Adrenal gland (tissue), 12 donors: ENCODE measurements around the gene RNF20. TPM values are rescaled to one million over a fixed set of nuclear protein-coding genes. Genes with fewer than 3 reads are reported as not detected.

ENCODE experiments used
- DNase-seq, 7 donors: peaks; one replicate each; pipeline ENCODE4 v3.0.0-alpha.2; 2019 to 2020
- H3K27ac ChIP-seq, 5 donors: fragments of 200-600 bp; sonication (generic) in 4 of 5; 1 replicate in 3 of 5; 2 replicates in 2 of 5; pipeline versions ENCODE4 v1.5.1 to v1.8.0; 2016 to 2020; ENCODE audit warnings: mild to moderate bottlenecking in 1 of 5
- H3K27me3 ChIP-seq: fragments of 200-600 bp; 2 replicates; pipeline ENCODE4 v1.8.0; 2021
- H3K36me3 ChIP-seq, 2 donors: fragments of 200-600 bp; replicated peaks in 1 of 2; 1 replicate in 1 of 2; 2 replicates in 1 of 2; pipeline versions ENCODE4 v1.5.1 to v1.8.0; 2018 to 2022
- H3K4me1 ChIP-seq, 2 donors: fragments of 200-600 bp; replicated peaks in 1 of 2; 1 replicate in 1 of 2; 2 replicates in 1 of 2; pipeline versions ENCODE4 v1.5.1 to v1.8.0; 2018 to 2021
- H3K4me3 ChIP-seq, 4 donors: fragments of 200-600 bp; sonication (generic) in 3 of 4; one replicate each; pipeline ENCODE4 v1.5.1; 2016 to 2018
- H3K9me3 ChIP-seq, 3 donors: fragments of 200-600 bp; sonication (generic) in 1 of 3; replicated peaks in 1 of 3; 1 replicate in 2 of 3; 2 replicates in 1 of 3; pipeline versions ENCODE4 v1.5.1 to v1.8.0; 2016 to 2021
- CTCF ChIP-seq, 6 experiments: fragments of 450-650 bp in 4 of 6; fragments of 200-600 bp in 2 of 6; sonication (generic) in 1 of 6; IDR thresholded peaks; 1 replicate in 5 of 6; 2 replicates in 1 of 6; pipeline versions ENCODE4 v1.5.1 to v1.8.0; 2016 to 2021; ENCODE audit warnings: antibody characterized with exemption in 6 of 6, mild to moderate bottlenecking in 2 of 6, moderate library complexity in 1 of 6
- POLR2A ChIP-seq, 2 donors: fragments of 450-650 bp; IDR thresholded peaks; one replicate each; pipeline ENCODE4 v1.6.1; 2017; ENCODE audit warnings: antibody characterized with exemption in 2 of 2, mild to moderate bottlenecking in 2 of 2, moderate library complexity in 1 of 2
- WGBS, 4 donors: extraction: QIAGEN DNeasy Blood & Tissue Kit in 2 of 4; methylation state at CpG; one replicate each; pipeline versions ENCODE4 v1.1.5 to v1.1.7; 2013 to 2017; 5-methylcytosine and 5-hydroxymethylcytosine counted together
- intact Hi-C, 2 donors: fragments of 100-400 bp; cut with DNase I; formaldehyde crosslinking; loops; one replicate each; pipeline versions ENCODE4 v1.14.1 to v1.15.0; 2022 to 2023
- polyA plus RNA-seq, 3 donors: library from polyadenylated mRNA; stranded (reverse); fragments of 200-250 nt in 2 of 3; fragments of 350-450 nt in 1 of 3; fragmentation: Illumina TruSeq in 1 of 3; extraction: RNeasy Lipid Tissue Mini Kit (QIAGEN cat#74804) in 1 of 3; gene quantifications; one replicate each; pipeline ENCODE4 v1.2.3, GENCODE V29; 2013 to 2014
- total RNA-seq, 9 donors: library from RNA; depleted of rRNA in 4 of 9; stranded (reverse); fragments of >200 nt in 4 of 9; fragments of 120-200 nt in 1 of 9; fragmentation: NEBNext Ultra II Directional in 1 of 9; extraction: Animal tissue kit (Norgen Biotek cat#: 25700) in 1 of 9; gene quantifications; one replicate each; pipeline versions ENCODE4 v1.1.0 to v1.2.4, GENCODE V29; 2013 to 2023
- donor health status: healthy with polysubstance abuse.
- donor health status: Bipolar disorder and iron deficiency.
- donor health status: DM: yes; HTN: yes; CAD: no.
- donor health status: DM: no; HTN: no; CAD: no.
- donor health status: DM: no; HTN: no; CAD: no.
- donor health status: DM: yes; HTN: yes; CAD: no.

RNF20 gene
- total and polyA plus RNA-seq, 12 donors, result 13.5 to 46.8 (median 27.8) TPM

- no peaks in the 10 kb centered on the region for H3K4me1 ChIP-seq
- intact Hi-C loops, result no loop called here
- H3K36me3 ChIP-seq, result peaks cover 0 to 30% of the 10 kb centered on the region in 2 donors
- no peak for DNase-seq
- no peak overlapping the region for H3K4me3 ChIP-seq
- H3K27me3 ChIP-seq, result no peaks in the 10 kb centered on the region
- H3K9me3 ChIP-seq, result no peaks in the 10 kb centered on the region
- TF ChIP-seq CTCF (IDR thresholded peaks at IDR 0.05) (no peak), POLR2A (IDR thresholded peaks at IDR 0.05) (no peak)
- H3K27ac ChIP-seq, result no peak overlapping the region
Observed at GRCh38 chr9:101564252-101564651, 30.6 kb downstream of the RNF20 start.

- H3K36me3 ChIP-seq, result peaks cover 0 to 14% of the 10 kb centered on the region in 2 donors
- H3K27me3 ChIP-seq, result no peaks in the 10 kb centered on the region
- DNase-seq, result peak in 2 of 7 donors; percentile 9 to 25
- no peak overlapping the region for H3K27ac ChIP-seq
- H3K4me1 ChIP-seq, result no peaks in the 10 kb centered on the region
- TF ChIP-seq CTCF (IDR thresholded peaks at IDR 0.05) (peak in 4 of 6 experiments; percentile 8 to 38 (median 19)), POLR2A (IDR thresholded peaks at IDR 0.05) (no peak)
- no peaks in the 10 kb centered on the region for H3K9me3 ChIP-seq
- intact Hi-C loops, result no loop called here
- H3K4me3 ChIP-seq, result no peak overlapping the region
- 84 to 88% (median 85%) methylated on average over 5 of the region's 5 CpGs for WGBS, 4 donors
Observed at GRCh38 chr9:101566904-101567724, 33.5 kb downstream of the RNF20 start.

GRCh38 chr9:101567725-101568350 lies 34.2 kb downstream of the RNF20 start:
- Histone ChIP-seq H3K9me3 (no peaks in the 10 kb centered on the region), H3K36me3 (peaks cover 0 to 7% of the 10 kb centered on the region in 2 donors), H3K27ac (no peak overlapping the region), H3K27me3 (no peaks in the 10 kb centered on the region), H3K4me1 (no peaks in the 10 kb centered on the region), H3K4me3 (no peak overlapping the region)
- WGBS, 4 donors, result 90 to 98% (median 95%) methylated on average over 3 of the region's 3 CpGs
- TF ChIP-seq POLR2A (IDR thresholded peaks at IDR 0.05), result no peak
- no peak for TF ChIP-seq CTCF (IDR thresholded peaks at IDR 0.05)
- no peak for DNase-seq
- intact Hi-C loops, result no loop called here

- DNase-seq, result no peak
Observed at GRCh38 chr9:101569741-101570501, 36.3 kb downstream of the RNF20 start.

More at GRCh38 chr9:101569741-101570501, 36.3 kb downstream of the RNF20 start:
- H3K27ac ChIP-seq, result no peak overlapping the region
- 89 to 95% (median 91%) methylated on average over 5 of the region's 5 CpGs for WGBS, 4 donors
- no peak overlapping the region for H3K4me3 ChIP-seq
- H3K4me1 ChIP-seq, result no peaks in the 10 kb centered on the region
- intact Hi-C loops, result no loop called here
- TF ChIP-seq CTCF (IDR thresholded peaks at IDR 0.05) (no peak), POLR2A (IDR thresholded peaks at IDR 0.05) (no peak)
- H3K27me3 ChIP-seq, result no peaks in the 10 kb centered on the region
- H3K36me3 ChIP-seq, result peaks cover 0 to 3% of the 10 kb centered on the region in 2 donors
- H3K9me3 ChIP-seq, result no peaks in the 10 kb centered on the region
